Activated T-cell treated with anti-CD3 and anti-CD28 coated beads, Interleukin-2, amount 50 U/mL, for 48 hours (primary cell): Measurements from ENCODE around the gene IL23R.
"Not testable (repeated sequence)": the region's sequence is repeated elsewhere in the genome, so short reads cannot be mapped to it uniquely, and the experiment has no call there.

Experiments
- DNase-seq, 2 experiments: peaks; one replicate each; pipeline ENCODE4 v3.0.0-alpha.2; 2020

The IL23R gene

GRCh38 chr1:67166196-67166595 is at the start of gene IL23R:
TSS of gene IL23R (plus strand) at chr1:67166454. CDS start at chr1:67168121, 1,667 bp downstream.
- DNase-seq = peak; percentile 55 to 60

- DNase-seq = no peak
These were observed 48.1 kb upstream of the IL23R start for GRCh38 chr1:67118191-67118590.

- DNase-seq = no peak
These were observed 47.6 kb upstream of the IL23R start for GRCh38 chr1:67118646-67119045.

- no peak for DNase-seq
These were observed 45.2 kb upstream of the IL23R start for GRCh38 chr1:67120855-67121619.

GRCh38 chr1:67124455-67124854 is 41.8 kb upstream of the IL23R start:
- no peak for DNase-seq

- DNase-seq = no peak
These were observed 40.0 kb upstream of the IL23R start for GRCh38 chr1:67126111-67126746.

GRCh38 chr1:67126974-67127373 is 39.3 kb upstream of the IL23R start:
- no peak for DNase-seq

- no peak for DNase-seq
These were observed 35.6 kb upstream of the IL23R start for GRCh38 chr1:67130673-67131072.

GRCh38 chr1:67133177-67133576 is 33.1 kb upstream of the IL23R start:
- no peak for DNase-seq

GRCh38 chr1:67134695-67135094 is 31.6 kb upstream of the IL23R start, which contains the start of gene C1orf141:
TSS of gene C1orf141 (minus strand) at chr1:67134970. CDS start at chr1:67127240, 7,730 bp downstream.
- DNase-seq = peak; percentile 38 to 42

GRCh38 chr1:67135354-67135753 is 30.9 kb upstream of the IL23R start:
- DNase-seq = no peak

GRCh38 chr1:67137307-67137753 is 28.9 kb upstream of the IL23R start:
- DNase-seq = no peak

- DNase-seq = no peak
These were observed 27.3 kb upstream of the IL23R start for GRCh38 chr1:67138813-67139499.

GRCh38 chr1:67140460-67140859 is 25.8 kb upstream of the IL23R start:
- DNase-seq = no peak

GRCh38 chr1:67141832-67142231 is 24.4 kb upstream of the IL23R start:
- not testable (repeated sequence) for DNase-seq

- DNase-seq = no peak
These were observed 23.3 kb upstream of the IL23R start for GRCh38 chr1:67142931-67143330.

- no peak for DNase-seq
These were observed 22.3 kb upstream of the IL23R start for GRCh38 chr1:67143966-67144365.

GRCh38 chr1:67144696-67145095 is 21.6 kb upstream of the IL23R start:
- no peak for DNase-seq

- no peak for DNase-seq
These were observed 20.2 kb upstream of the IL23R start for GRCh38 chr1:67146101-67146500.

- no peak for DNase-seq
These were observed 19.7 kb upstream of the IL23R start for GRCh38 chr1:67146539-67146938.

- not testable (repeated sequence) for DNase-seq
These were observed 18.3 kb upstream of the IL23R start for GRCh38 chr1:67147973-67148372.

- DNase-seq = no peak
These were observed 17.6 kb upstream of the IL23R start for GRCh38 chr1:67148516-67149178.

GRCh38 chr1:67149179-67149770 is 17.0 kb upstream of the IL23R start:
- DNase-seq = peak; percentile 69
